HCT116 (cell line): ENCODE results near the gene ZNF426. TPM values are rescaled to one million over a fixed set of nuclear protein-coding genes. Genes with fewer than 3 reads are reported as not detected.

Source experiments
- ATAC-seq: fragments of 200-7000 bp; cut with Tn5 transposase; 2 replicates; pipeline ENCODE4 v1.9.1; 2020; ENCODE audit warnings: mild to moderate bottlenecking, moderate library complexity
- BruUV-seq: library from RNA; stranded (reverse); fragments of 400-500 nt; replicated peaks from 2 replicates; lab custom pipeline; 2021; lab: Mats Ljungman, UMichigan
- CTCF ChIA-PET: fragments of 300-600 bp; sonication (Branson Sonifier 250); formaldehyde crosslinking; loops from one replicate; lab custom pipeline; 2021; ENCODE audit warnings: antibody characterized with exemption; lab: Charles Lee
- POLR2A ChIA-PET: fragments of 300-600, 350-600 bp; sonication (Branson Sonifier 250); formaldehyde crosslinking; loops from one replicate; lab custom pipeline; 2021; ENCODE audit warnings: antibody characterized with exemption; lab: Charles Lee
- RAD21 ChIA-PET, 2 experiments: fragments of 300-600 bp; sonication (Branson Sonifier 250); formaldehyde crosslinking; loops; one replicate each; lab custom pipeline; 2023; ENCODE audit warnings: low total read pairs in 2 of 2; ENCODE audit not compliant: uncharacterized antibody in 2 of 2, unreplicated experiment in 2 of 2, low non-redundant PET in 1 of 2; lab: Charles Lee
- DNase-seq: peaks from one replicate; pipeline ENCODE4 v3.0.0-alpha.2; 2010; ENCODE audit warnings: low read depth, low spot score
- H2AFZ ChIP-seq: fragments of 200-600 bp; shearing (Covaris generic), sonication (generic); 2 replicates; pipeline ENCODE4 v1.6.1; 2017; ENCODE audit warnings: low read depth, mixed run types, mixed read lengths, antibody characterized with exemption, low read length; ENCODE audit not compliant: poor library complexity, severe bottlenecking
- H3K27ac ChIP-seq: 2 replicates; pipeline ENCODE4 v1.5.1; 2012; ENCODE audit warnings: low read depth, low read length
- H3K27me3 ChIP-seq: fragments of 200-600 bp; sonication (generic); 2 replicates; pipeline ENCODE4 v1.6.1; 2016; ENCODE audit warnings: mixed run types, low read length, mixed read lengths; ENCODE audit not compliant: insufficient read depth
- H3K36me3 ChIP-seq, 2 experiments: fragments of 200-500 bp in 1 of 2; fragments of 200-600 bp in 1 of 2; sonication (Bioruptor generic) in 1 of 2; sonication (generic) in 1 of 2; 2 replicates each; pipeline versions ENCODE4 v1.5.1 to v1.6.1; 2014 to 2016; ENCODE audit warnings: low read length in 2 of 2, inconsistent platforms in 1 of 2, mixed read lengths in 1 of 2, mixed run types in 1 of 2; ENCODE audit not compliant: insufficient read depth in 2 of 2, control insufficient read depth in 1 of 2
- H3K4me1 ChIP-seq, 2 experiments: fragments of 200-600 bp in 1 of 2; sonication (generic) in 1 of 2; 2 replicates each; pipeline versions ENCODE4 v1.5.1 to v1.6.1; 2012 to 2017; ENCODE audit warnings: low read length in 2 of 2, inconsistent platforms in 1 of 2, mild to moderate bottlenecking in 1 of 2, mixed read lengths in 1 of 2, mixed run types in 1 of 2, moderate library complexity in 1 of 2; ENCODE audit not compliant: insufficient read depth in 2 of 2, control insufficient read depth in 1 of 2
- H3K4me2 ChIP-seq: fragments of 200-600 bp; sonication (generic); 2 replicates; pipeline ENCODE4 v1.6.1; 2017; ENCODE audit warnings: mixed run types, low read length, mixed read lengths
- H3K4me3 ChIP-seq, 2 experiments: fragments of 200-600 bp in 1 of 2; sonication (generic) in 1 of 2; replicated peaks in 1 of 2; 2 replicates each; pipeline ENCODE4 v1.5.1; 2011 to 2016; ENCODE audit warnings: low read length in 2 of 2, control low read depth in 1 of 2, low read depth in 1 of 2, mild to moderate bottlenecking in 1 of 2, mixed read lengths in 1 of 2, mixed run types in 1 of 2
- H3K79me2 ChIP-seq: fragments of 200-600 bp; sonication (generic); 2 replicates; pipeline ENCODE4 v1.6.1; 2017; ENCODE audit warnings: mild to moderate bottlenecking, mixed run types, low read length, moderate library complexity, mixed read lengths; ENCODE audit not compliant: insufficient read depth
- H3K9ac ChIP-seq: fragments of 200-600 bp; sonication (generic); 2 replicates; pipeline ENCODE4 v1.6.1; 2016; ENCODE audit warnings: low read length, mixed read lengths
- H3K9me2 ChIP-seq: fragments of 200-600 bp; sonication (generic), shearing (Covaris generic); 2 replicates; pipeline ENCODE4 v1.6.1; 2017; ENCODE audit warnings: mixed run types, mild to moderate bottlenecking, moderate library complexity; ENCODE audit not compliant: insufficient read depth
- H3K9me3 ChIP-seq, 2 experiments: fragments of 200-500 bp in 1 of 2; fragments of 200-600 bp in 1 of 2; sonication (Bioruptor generic) in 1 of 2; sonication (generic) in 1 of 2; 2 replicates each; pipeline ENCODE4 v1.6.1; 2014 to 2017; ENCODE audit warnings: low read length in 2 of 2, mixed read lengths in 2 of 2, inconsistent platforms in 1 of 2, low read depth in 1 of 2, mild to moderate bottlenecking in 1 of 2, mixed run types in 1 of 2, moderate library complexity in 1 of 2; ENCODE audit not compliant: control insufficient read depth in 1 of 2, insufficient read depth in 1 of 2
- H4K20me1 ChIP-seq: fragments of 200-600 bp; sonication (generic), shearing (Covaris generic); 2 replicates; pipeline ENCODE4 v1.6.1; 2017; ENCODE audit warnings: mixed run types, mild to moderate bottlenecking, moderate library complexity; ENCODE audit not compliant: insufficient read depth
- CEBPB ChIP-seq: IDR thresholded peaks from 2 replicates; pipeline ENCODE4 v1.6.1; 2012; ENCODE audit warnings: low read depth
- CTCF ChIP-seq, 3 experiments: fragments of 200-600 bp in 1 of 3; sonication (generic) in 1 of 3; IDR thresholded peaks in 2 of 3; conservative IDR thresholded peaks in 1 of 3; 2 replicates each; pipeline ENCODE4 v1.5.1; 2012 to 2017; ENCODE audit warnings: low read depth in 2 of 3, low read length in 2 of 3, antibody characterized with exemption in 1 of 3, borderline replicate concordance in 1 of 3, control low read depth in 1 of 3, mild to moderate bottlenecking in 1 of 3, mixed read lengths in 1 of 3, mixed run types in 1 of 3, moderate library complexity in 1 of 3; ENCODE audit not compliant: insufficient read depth in 1 of 3
- EGR1 ChIP-seq: IDR thresholded peaks from 2 replicates; pipeline ENCODE4 v1.6.1; 2012; ENCODE audit warnings: low read depth
- ELF1 ChIP-seq: IDR thresholded peaks from 2 replicates; pipeline ENCODE4 v1.6.1; 2012; ENCODE audit warnings: low read depth, borderline replicate concordance
- FOSL1 ChIP-seq: IDR thresholded peaks from 2 replicates; pipeline ENCODE4 v1.6.1; 2012; ENCODE audit warnings: low read depth
- POLR2A ChIP-seq: IDR thresholded peaks from 2 replicates; pipeline ENCODE4 v1.7.0; 2011; ENCODE audit warnings: borderline replicate concordance; ENCODE audit not compliant: insufficient read depth, insufficient read length; ENCODE audit errors: extremely low read depth
- POLR2AphosphoS5 ChIP-seq: IDR thresholded peaks from 2 replicates; pipeline ENCODE4 v1.6.1; 2011; ENCODE audit warnings: mild to moderate bottlenecking, low read depth, low read length, moderate library complexity
- REST ChIP-seq: IDR thresholded peaks from 2 replicates; pipeline ENCODE4 v1.6.1; 2012; ENCODE audit warnings: low read depth
- SIN3A ChIP-seq: IDR thresholded peaks from 2 replicates; pipeline ENCODE4 v1.6.1; 2012; ENCODE audit warnings: low read depth
- SRF ChIP-seq: IDR thresholded peaks from 2 replicates; pipeline ENCODE4 v1.6.1; 2012; ENCODE audit warnings: low read depth
- YY1 ChIP-seq: IDR thresholded peaks from 2 replicates; pipeline ENCODE4 v1.6.1; 2011; ENCODE audit warnings: low read length, low read depth, moderate library complexity, mild to moderate bottlenecking; ENCODE audit not compliant: insufficient replicate concordance; ENCODE audit errors: extremely low read depth
- intact Hi-C: fragments of 100-400 bp; cut with micrococcal nuclease; formaldehyde crosslinking; loops from 2 replicates; pipeline ENCODE4 v1.10.0; 2022
- total RNA-seq: library from RNA; stranded (reverse); gene quantifications from one replicate; pipeline ENCODE4 v1.2.1, GENCODE V29; 2021; ENCODE audit not compliant: unreplicated experiment
- TF ChIP-seq, protein P1 (sequence below): IDR thresholded peaks from 2 replicates; pipeline ENCODE4 v1.6.1; 2012
- TF ChIP-seq, protein P2 (sequence below): IDR thresholded peaks from 2 replicates; pipeline ENCODE4 v1.6.1; 2012
- TF ChIP-seq, protein P3 (sequence below): IDR thresholded peaks from 2 replicates; pipeline ENCODE4 v1.6.1; 2011; ENCODE audit warnings: mild to moderate bottlenecking, low read length, moderate library complexity; ENCODE audit not compliant: insufficient replicate concordance; ENCODE audit errors: extremely low read depth

The ZNF426 gene
- total RNA-seq, 1 experiment from 2014 or later = 1.7 TPM

- Histone ChIP-seq H4K20me1 (no peaks in the 10 kb centered on the region), H3K27ac (no peak overlapping the region), H3K27me3 (no peaks in the 10 kb centered on the region), H3K4me3 (no peak overlapping the region), H3K4me2 (no peak overlapping the region), H3K9ac (no peak overlapping the region), H3K79me2 (no peaks in the 10 kb centered on the region), H3K4me1 (no peaks in the 10 kb centered on the region), H2AFZ (no peak overlapping the region), H3K9me2 (no peaks in the 10 kb centered on the region), H3K36me3 (no peaks in the 10 kb centered on the region), H3K9me3 (peaks cover 2 to 3% of the 10 kb centered on the region in 2 experiments; a peak in 2 of 4 replicates)
- intact Hi-C loops = no loop called here
- ChIA-PET RAD21 (no interaction called here), POLR2A (no interaction called here), CTCF (no interaction called here)
- no TSS peak for BruUV-seq
- TF ChIP-seq, protein P1, sequence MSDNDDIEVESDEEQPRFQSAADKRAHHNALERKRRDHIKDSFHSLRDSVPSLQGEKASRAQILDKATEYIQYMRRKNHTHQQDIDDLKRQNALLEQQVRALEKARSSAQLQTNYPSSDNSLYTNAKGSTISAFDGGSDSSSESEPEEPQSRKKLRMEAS = no peak
- TF ChIP-seq SIN3A (no peak), CTCF (IDR thresholded peaks at IDR 0.05 in 2 of 3, conservative IDR thresholded peaks at IDR 0.05 in 1 of 3; ENCODE audit: borderline replicate concordance in 1 of 3, insufficient read depth in 1 of 3, low read depth in 2 of 3, low read length in 2 of 3) (no peak), CEBPB (no peak), FOSL1 (no peak), YY1 (no peak), POLR2AphosphoS5 (no peak), ELF1 (no peak), POLR2A (no peak), EGR1 (no peak), REST (no peak), SRF (no peak)
- TF ChIP-seq, protein P2, sequence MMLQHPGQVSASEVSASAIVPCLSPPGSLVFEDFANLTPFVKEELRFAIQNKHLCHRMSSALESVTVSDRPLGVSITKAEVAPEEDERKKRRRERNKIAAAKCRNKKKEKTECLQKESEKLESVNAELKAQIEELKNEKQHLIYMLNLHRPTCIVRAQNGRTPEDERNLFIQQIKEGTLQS = no peak
- TF ChIP-seq, protein P3, sequence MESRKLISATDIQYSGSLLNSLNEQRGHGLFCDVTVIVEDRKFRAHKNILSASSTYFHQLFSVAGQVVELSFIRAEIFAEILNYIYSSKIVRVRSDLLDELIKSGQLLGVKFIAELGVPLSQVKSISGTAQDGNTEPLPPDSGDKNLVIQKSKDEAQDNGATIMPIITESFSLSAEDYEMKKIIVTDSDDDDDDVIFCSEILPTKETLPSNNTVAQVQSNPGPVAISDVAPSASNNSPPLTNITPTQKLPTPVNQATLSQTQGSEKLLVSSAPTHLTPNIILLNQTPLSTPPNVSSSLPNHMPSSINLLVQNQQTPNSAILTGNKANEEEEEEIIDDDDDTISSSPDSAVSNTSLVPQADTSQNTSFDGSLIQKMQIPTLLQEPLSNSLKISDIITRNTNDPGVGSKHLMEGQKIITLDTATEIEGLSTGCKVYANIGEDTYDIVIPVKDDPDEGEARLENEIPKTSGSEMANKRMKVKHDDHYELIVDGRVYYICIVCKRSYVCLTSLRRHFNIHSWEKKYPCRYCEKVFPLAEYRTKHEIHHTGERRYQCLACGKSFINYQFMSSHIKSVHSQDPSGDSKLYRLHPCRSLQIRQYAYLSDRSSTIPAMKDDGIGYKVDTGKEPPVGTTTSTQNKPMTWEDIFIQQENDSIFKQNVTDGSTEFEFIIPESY = no peak
- ATAC-seq (no peak), DNase-seq (no peak)
Measured at GRCh38 chr19:9474975-9475374, 63.5 kb downstream of the ZNF426 start.
